Thymus (tissue), 11 donors: ENCODE results near the gene PMM1. TPM values are rescaled to one million over a fixed set of nuclear protein-coding genes. Genes with fewer than 3 reads are reported as not detected.
"Not testable (repeated sequence)": the region's sequence is repeated elsewhere in the genome, so short reads cannot be mapped to it uniquely, and the experiment has no call there.

Experiments
- DNase-seq, 9 donors: peaks; one replicate each; pipeline ENCODE4 v3.0.0-alpha.2; 2013; ENCODE audit warnings: low spot score in 9 of 9, low read depth in 6 of 9, missing footprints in 1 of 9
- H3K27ac ChIP-seq, 2 donors: one replicate each; pipeline ENCODE4 v1.5.1; 2013; ENCODE audit warnings: control low read depth in 1 of 2, low read depth in 1 of 2, low read length in 1 of 2, mild to moderate bottlenecking in 1 of 2, moderate library complexity in 1 of 2
- H3K27me3 ChIP-seq, 2 donors: one replicate each; pipeline ENCODE4 v1.5.1; 2013; ENCODE audit warnings: low read length in 1 of 2; ENCODE audit not compliant: control insufficient read depth in 2 of 2, insufficient read depth in 1 of 2
- H3K36me3 ChIP-seq, 2 donors: one replicate each; pipeline ENCODE4 v1.5.1; 2013; ENCODE audit warnings: low read length in 1 of 2, mild to moderate bottlenecking in 1 of 2, moderate library complexity in 1 of 2; ENCODE audit not compliant: control insufficient read depth in 2 of 2, insufficient read depth in 2 of 2
- H3K4me1 ChIP-seq, 2 donors: one replicate each; pipeline ENCODE4 v1.5.1; 2013; ENCODE audit warnings: low read length in 2 of 2; ENCODE audit not compliant: control insufficient read depth in 2 of 2, insufficient read depth in 2 of 2
- H3K4me3 ChIP-seq, 2 donors: one replicate each; pipeline ENCODE4 v1.5.1; 2013; ENCODE audit warnings: low read length in 2 of 2, control low read depth in 1 of 2, mild to moderate bottlenecking in 1 of 2
- H3K9me3 ChIP-seq, 2 donors: one replicate each; pipeline ENCODE4 v1.5.1; 2013; ENCODE audit warnings: low read length in 1 of 2, mild to moderate bottlenecking in 1 of 2; ENCODE audit not compliant: control insufficient read depth in 2 of 2, insufficient read depth in 1 of 2
- WGBS: extraction: QIAGEN DNeasy Blood & Tissue Kit; methylation state at CpG from one replicate; pipeline ENCODE4 v1.1.7; 2013; 5-methylcytosine and 5-hydroxymethylcytosine counted together
- polyA plus RNA-seq: library from polyadenylated mRNA; stranded (reverse); fragments of 200-250 nt; gene quantifications from one replicate; pipeline ENCODE4 v1.2.3, GENCODE V29; 2013
- total RNA-seq: library from RNA; stranded (reverse); fragments of 120-200 nt; gene quantifications from one replicate; pipeline ENCODE4 v1.2.4, GENCODE V29; 2013
- donor health status: healthy.

Gene PMM1
- total and polyA plus RNA-seq, 2 donors: 9.3 to 51.1 TPM

DNA sequence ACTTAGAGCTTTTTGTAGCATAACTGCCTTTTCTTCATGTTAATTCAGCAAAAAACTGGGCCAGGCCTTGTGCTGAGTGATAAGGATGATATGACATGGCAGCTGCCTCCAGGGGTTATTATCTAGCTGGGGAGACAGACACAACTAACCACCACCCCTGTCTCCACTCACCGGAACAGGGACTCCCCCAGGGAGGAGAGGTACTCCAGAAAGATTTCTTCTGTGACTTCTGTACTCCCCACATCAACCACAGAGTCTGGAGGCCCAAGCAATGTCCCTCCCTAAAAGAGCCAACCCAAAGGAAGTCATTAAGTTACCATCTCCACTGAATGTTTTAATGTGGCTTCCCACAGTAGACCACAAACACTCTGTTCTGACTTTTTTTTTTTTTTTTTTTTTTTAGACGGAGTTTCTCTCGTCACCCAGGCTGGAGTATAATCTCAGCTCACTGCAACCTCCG, 14.3 kb upstream of the PMM1 start:
- Histone ChIP-seq H3K36me3 (peaks cover 39 to 65% of the 10 kb centered on the region in 2 donors), H3K4me1 (peaks cover 0 to 4% of the 10 kb centered on the region in 2 donors), H3K27ac (no peak overlapping the region), H3K9me3 (no peaks in the 10 kb centered on the region), H3K4me3 (no peak overlapping the region), H3K27me3 (no peaks in the 10 kb centered on the region)
- 27% methylated on average over 4 of the region's 4 CpGs for WGBS
- peak in 1 of 9 donors; percentile 49 for DNase-seq

DNA sequence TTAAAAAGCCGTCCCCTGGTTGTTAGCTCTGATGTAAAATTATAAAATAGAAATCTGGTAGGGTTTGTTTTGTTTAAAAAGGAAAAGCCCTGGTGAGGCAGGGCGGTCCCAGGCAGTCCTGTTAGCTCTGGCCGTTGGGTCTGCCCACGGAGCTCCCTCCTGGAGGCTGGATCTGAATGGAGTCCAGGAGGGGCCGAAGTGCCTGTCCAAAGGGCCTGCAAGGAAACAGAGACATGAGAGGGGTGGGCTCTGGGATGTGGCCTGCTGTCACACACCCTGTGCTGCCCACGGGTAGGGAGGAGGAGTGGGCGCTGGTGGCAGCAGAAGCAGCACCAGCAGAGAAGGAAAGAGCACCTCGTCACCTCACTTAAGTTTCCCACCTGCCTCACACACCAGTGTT, 11.3 kb upstream of the PMM1 start:
- H3K4me3 ChIP-seq: no peak overlapping the region
- 97% methylated on average over 8 of the region's 8 CpGs for WGBS
- H3K9me3 ChIP-seq: no peaks in the 10 kb centered on the region
- peaks cover 35 to 60% of the 10 kb centered on the region in 2 donors for H3K36me3 ChIP-seq
- H3K27me3 ChIP-seq: no peaks in the 10 kb centered on the region
- peaks cover 0 to 4% of the 10 kb centered on the region in 2 donors for H3K4me1 ChIP-seq
- DNase-seq: no peak
- H3K27ac ChIP-seq: no peak overlapping the region

DNA sequence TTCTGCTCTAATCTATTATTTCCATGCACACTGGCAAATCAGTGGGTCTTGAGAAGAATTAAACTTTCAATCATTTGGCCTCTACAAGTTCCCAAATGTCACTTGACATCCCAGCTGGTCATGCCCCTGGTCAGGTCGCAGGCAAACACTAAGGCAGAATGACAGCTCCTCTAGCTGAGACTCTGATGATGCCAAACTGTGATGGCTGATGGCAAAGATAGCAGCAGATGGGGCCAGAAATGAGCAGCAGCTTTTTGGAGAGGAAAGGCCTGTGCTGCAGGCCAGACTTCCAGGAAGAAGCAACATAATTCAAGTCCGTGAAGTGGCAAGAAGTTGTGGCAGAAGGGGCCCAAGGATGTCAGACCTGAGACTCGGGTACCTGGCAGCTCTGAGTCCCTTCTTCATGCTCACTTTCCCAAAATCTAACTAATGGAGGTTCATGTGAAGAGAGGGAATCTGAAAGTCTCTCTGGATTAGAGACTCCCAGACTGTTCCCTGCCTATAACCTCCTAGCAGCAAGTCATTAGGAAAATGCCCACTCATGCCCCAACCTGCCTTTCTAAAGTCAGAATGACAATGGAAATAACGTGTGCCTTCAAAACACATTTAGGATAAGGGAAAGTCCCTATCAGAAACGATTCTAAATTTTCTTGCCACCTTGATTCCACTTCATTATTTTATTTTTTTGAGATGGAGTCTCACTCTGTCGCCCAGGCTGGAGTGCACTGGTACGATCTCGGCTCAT, 9.4 kb upstream of the PMM1 start:
- H3K4me1 ChIP-seq: peaks cover 0 to 4% of the 10 kb centered on the region in 2 donors
- no peak overlapping the region for H3K27ac ChIP-seq
- H3K4me3 ChIP-seq: no peak overlapping the region
- H3K9me3 ChIP-seq: no peaks in the 10 kb centered on the region
- H3K36me3 ChIP-seq: peaks cover 25 to 43% of the 10 kb centered on the region in 2 donors
- 97% methylated on average over 8 of the region's 8 CpGs for WGBS
- no peaks in the 10 kb centered on the region for H3K27me3 ChIP-seq
- DNase-seq: no peak

DNA sequence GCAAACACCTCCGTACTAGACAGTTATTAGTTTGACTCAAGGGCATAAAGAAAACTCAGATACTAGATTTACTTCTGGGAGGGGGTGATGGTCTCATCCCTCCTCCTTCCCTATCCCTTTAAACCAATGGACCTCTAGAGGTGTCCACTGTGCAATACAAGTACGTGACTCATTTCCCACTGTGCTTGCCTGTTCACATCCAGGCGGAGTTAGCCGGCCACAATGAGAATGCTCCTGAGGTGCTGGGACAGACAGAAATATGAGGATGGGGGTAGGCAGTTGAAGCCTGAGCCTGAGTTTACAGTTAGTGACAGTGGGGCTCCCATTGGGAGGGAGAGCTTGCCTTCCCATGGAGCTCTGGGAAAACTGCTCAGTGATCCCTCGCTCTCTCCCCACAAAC, 8.4 kb upstream of the PMM1 start:
- Histone ChIP-seq H3K27ac (no peak overlapping the region), H3K4me3 (no peak overlapping the region), H3K9me3 (no peaks in the 10 kb centered on the region), H3K4me1 (no peaks in the 10 kb centered on the region), H3K36me3 (peaks cover 23 to 38% of the 10 kb centered on the region in 2 donors), H3K27me3 (no peaks in the 10 kb centered on the region)
- 96% methylated on average over 5 of the region's 5 CpGs for WGBS
- no peak for DNase-seq

DNA sequence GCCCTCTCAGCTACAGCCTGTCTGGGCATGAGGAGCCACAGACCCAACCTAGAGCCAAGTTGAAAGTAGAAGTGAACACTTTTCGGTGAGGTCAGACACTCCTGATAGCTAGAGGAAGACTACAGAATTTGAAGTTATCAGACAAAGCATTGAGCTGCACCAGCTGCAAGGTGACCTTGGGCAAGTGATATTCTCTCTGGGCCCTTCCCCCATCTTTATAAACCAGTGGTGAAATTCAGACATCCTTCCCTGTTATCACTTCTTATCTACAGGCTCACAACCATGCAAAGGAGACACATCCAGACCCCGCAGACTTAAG, 8.0 kb upstream of the PMM1 start:
- H3K4me3 ChIP-seq: no peak overlapping the region
- 96% methylated on average over 2 of the region's 2 CpGs for WGBS
- no peak overlapping the region for H3K27ac ChIP-seq
- peaks cover 18 to 33% of the 10 kb centered on the region in 2 donors for H3K36me3 ChIP-seq
- H3K4me1 ChIP-seq: no peaks in the 10 kb centered on the region
- DNase-seq: no peak
- H3K9me3 ChIP-seq: no peaks in the 10 kb centered on the region
- H3K27me3 ChIP-seq: no peaks in the 10 kb centered on the region

GRCh38 chr22:41596776-41597634, 7.4 kb upstream of the PMM1 start:
- Histone ChIP-seq H3K27ac (no peak overlapping the region), H3K9me3 (no peaks in the 10 kb centered on the region), H3K4me3 (no peak overlapping the region), H3K36me3 (peaks cover 13 to 27% of the 10 kb centered on the region in 2 donors), H3K27me3 (no peaks in the 10 kb centered on the region), H3K4me1 (no peaks in the 10 kb centered on the region)
- DNase-seq: peak in 2 of 9 donors; percentile 21 to 35
- 71% methylated on average over 13 of the region's 13 CpGs for WGBS

DNA sequence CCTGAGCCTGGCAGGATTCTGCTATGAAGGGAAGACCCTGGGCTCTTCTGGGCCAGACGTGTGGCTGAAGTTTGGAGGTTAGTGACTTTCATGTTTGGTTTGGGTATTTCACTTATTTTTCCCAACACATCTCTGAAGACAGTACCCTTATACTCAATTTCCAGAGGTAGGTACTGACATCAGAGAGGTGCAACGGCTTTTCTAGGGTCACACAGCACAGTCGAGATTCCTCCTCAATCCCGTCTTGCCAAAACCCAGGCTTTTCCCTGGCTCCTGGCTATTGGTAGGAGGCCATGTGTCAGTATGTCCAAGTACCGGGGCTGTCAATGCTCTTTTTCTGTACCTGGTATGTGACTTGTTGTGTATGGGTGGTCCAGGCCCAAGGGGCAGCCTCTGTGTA, 6.1 kb upstream of the PMM1 start:
- Histone ChIP-seq H3K4me3 (no peak overlapping the region), H3K4me1 (no peaks in the 10 kb centered on the region), H3K36me3 (peaks cover 9 to 16% of the 10 kb centered on the region in 2 donors), H3K9me3 (no peaks in the 10 kb centered on the region), H3K27me3 (no peaks in the 10 kb centered on the region), H3K27ac (no peak overlapping the region)
- DNase-seq: no peak
- 98% methylated on average over 5 of the region's 5 CpGs for WGBS

- H3K9me3 ChIP-seq, H3K4me3 ChIP-seq, H3K27me3 ChIP-seq, H3K27ac ChIP-seq, DNase-seq, H3K36me3 ChIP-seq: not testable (repeated sequence)
- WGBS: 99% methylated on average over 51 of the region's 51 CpGs
- peaks cover 7 to 17% of the 10 kb centered on the region in 2 donors for H3K4me1 ChIP-seq
These were observed 3.8 kb upstream of the PMM1 start for GRCh38 chr22:41593336-41593960.

DNA sequence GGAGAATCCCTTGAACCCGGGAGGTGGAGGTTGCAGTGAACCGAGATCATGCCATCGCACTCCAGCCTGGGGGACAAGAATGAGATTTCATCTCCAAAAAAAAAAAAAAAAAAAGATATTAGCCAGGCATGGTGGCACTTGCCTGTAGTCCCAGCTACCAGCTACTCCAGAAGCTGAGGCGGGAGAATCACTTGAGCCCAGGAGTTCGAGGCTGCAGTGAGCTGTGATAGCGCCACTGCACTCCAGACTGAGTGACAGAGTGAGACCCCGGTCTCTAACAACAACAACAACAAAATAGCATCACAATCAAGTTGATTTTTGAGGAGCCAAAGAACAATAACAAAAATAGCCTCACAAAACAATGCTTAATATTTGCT, 2.3 kb downstream of the PMM1 start:
- 98% methylated on average over 7 of the region's 7 CpGs for WGBS
- Histone ChIP-seq H3K4me3 (no peak overlapping the region), H3K27me3 (no peaks in the 10 kb centered on the region), H3K9me3 (no peaks in the 10 kb centered on the region), H3K36me3 (peaks cover 9 to 24% of the 10 kb centered on the region in 2 donors), H3K4me1 (peaks cover 7 to 17% of the 10 kb centered on the region in 2 donors), H3K27ac (no peak overlapping the region)
- DNase-seq: no peak
